ENCODE data around the gene LEAP2.

DNA sequence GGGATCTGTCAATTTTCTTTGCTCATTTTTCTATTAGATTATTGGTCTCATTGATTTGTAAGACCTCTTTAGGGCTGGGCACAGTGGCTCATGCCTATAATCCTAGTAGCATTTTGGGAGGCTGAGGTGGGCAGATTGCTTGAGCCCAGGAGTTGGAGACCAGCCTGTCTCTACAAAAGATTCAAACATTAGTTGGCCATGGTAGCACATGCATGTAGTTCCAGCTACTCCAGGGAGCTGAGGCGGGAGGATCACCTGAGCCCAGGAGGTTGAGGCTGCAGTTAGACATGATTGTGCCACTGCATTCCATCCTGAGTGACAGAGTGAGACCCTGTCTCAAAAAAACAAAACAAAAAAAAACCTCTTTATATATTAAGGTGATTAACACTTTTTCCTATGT, 36.6 kb upstream of the LEAP2 start:
- TF ChIP-seq, protein P1, sequence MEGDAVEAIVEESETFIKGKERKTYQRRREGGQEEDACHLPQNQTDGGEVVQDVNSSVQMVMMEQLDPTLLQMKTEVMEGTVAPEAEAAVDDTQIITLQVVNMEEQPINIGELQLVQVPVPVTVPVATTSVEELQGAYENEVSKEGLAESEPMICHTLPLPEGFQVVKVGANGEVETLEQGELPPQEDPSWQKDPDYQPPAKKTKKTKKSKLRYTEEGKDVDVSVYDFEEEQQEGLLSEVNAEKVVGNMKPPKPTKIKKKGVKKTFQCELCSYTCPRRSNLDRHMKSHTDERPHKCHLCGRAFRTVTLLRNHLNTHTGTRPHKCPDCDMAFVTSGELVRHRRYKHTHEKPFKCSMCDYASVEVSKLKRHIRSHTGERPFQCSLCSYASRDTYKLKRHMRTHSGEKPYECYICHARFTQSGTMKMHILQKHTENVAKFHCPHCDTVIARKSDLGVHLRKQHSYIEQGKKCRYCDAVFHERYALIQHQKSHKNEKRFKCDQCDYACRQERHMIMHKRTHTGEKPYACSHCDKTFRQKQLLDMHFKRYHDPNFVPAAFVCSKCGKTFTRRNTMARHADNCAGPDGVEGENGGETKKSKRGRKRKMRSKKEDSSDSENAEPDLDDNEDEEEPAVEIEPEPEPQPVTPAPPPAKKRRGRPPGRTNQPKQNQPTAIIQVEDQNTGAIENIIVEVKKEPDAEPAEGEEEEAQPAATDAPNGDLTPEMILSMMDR (IDR thresholded peaks at IDR 0.05; ENCODE audit: insufficient read depth, low read length, poor library complexity, severe bottlenecking), result no peak
- no peak for TF ChIP-seq EZH2phosphoT487 (conservative IDR thresholded peaks at IDR 0.05; ENCODE audit: low read length)

Data from SU-DHL-6 (cell line).